Hematopoietic multipotent progenitor cell treated with erythropoietin and hydrocortisone succinate and interleukin-3 and kit ligand, for 6 days (in vitro differentiated cells): ENCODE results near the gene MLC1.

ENCODE experiments used
- DNase-seq: peaks from one replicate; pipeline ENCODE4 v3.0.0-alpha.2; 2015

MLC1 gene

DNA sequence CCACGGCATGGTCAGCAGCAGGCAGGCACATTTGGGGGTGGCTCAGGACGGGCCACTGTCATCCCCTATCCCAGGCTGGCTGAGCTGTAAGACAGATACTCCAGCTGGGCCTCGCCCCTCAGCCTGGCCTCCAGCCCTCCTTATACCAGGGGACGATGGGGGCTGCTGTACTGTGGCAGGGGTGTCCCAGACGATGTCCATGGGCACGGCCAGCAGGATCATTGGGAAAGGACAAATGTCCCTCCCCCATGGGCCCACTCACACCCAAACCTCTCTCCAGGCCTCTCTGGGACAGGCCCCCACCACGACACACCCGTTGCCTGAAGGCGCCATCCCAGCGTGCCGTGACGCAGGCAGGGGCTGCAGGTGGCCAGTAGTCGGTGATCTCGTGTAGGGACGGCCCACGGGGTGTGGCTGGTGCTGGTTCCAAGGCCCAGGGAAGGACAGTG lies 71.1 kb downstream of the MLC1 start:
- no peak for DNase-seq

DNA sequence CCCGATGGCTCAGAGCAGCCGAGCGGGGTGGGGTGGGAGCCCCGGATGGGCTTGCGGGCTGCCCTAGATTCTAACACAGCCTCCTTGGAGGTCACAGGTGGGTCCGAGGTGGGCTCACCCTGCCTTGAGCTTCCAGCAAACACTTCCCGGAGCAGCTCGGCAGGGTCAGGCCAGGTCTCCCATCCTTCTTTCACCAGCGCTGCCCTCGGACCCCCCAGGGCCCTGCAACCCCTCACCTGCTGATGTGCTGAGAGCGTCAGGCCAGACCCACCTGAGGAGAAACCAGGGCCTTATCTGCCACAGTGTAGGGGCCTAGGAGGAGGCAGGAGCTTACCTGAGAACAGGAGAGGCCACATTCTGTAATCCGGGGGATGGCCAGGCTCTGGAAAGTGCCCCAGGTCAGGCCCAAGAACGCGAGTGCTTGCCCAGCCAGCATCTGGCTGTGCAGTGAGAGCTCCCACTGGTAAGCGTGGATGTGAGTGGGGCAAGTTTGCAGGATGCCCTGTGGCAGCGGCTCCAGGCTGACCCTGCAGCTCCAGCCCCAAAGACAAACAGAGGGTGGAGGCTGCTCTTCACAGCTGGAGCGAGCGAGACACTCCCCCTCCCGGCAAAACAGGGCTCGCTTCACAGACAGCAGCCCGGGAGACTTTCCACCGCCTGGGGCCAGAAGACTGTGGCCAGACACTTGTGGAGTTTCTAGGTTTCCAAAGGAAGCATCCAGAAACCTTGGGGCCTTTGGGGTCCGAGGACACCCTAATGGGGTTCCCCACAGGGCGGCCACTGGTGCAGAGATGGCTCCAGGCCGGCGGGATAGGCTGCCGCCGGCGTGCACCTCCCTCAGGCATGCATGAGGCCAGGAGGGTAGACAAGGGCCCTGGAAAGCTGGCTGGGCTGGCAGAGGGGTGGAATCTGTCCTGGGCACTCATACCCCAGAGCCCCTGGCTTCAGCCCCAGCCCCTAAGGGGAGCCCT lies 72.7 kb downstream of the MLC1 start, which contains the start of gene IL17REL:
Gene IL17REL, minus strand, starts transcription at position 555 of the 971 bp plus-strand sequence. Its CDS starts 119 bp downstream, at position 436.
- DNase-seq = no peak

DNA sequence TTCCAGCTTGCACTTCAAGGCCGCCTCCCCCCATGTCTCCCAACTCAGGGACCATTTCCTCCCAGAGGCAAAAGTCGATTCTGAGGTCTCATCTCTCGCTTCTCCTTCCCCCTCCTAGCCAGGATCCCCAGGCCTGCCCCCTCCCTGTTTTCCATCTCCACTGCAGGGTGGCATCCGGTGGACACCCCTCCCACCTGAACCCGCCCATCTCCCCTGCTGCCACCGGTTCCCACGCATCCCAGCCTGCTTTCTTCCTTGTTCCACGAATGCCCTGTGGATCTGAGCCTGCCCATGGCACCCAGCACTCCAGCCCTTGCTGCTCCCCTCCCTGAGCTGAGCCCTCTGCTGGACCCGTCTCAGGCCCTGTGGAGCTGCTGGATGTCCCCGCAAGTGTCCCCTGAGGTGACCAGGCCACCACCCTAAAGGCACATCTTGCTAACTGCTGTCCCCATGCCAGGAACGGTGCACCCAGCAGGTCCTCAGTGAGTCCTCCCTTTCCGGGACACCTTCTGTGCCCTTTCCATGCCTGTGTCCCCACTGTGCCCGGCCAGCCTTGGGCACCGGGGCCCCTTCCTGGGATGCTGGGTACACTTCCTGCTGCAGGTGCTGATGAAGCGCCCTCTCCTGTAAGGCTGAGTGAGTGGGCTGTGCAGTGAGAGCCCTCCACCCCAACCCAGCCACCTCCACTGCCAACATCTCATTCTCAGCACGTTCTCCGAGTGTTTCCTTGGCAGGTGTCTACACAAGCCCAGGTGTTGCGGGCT lies 73.6 kb downstream of the MLC1 start:
- DNase-seq = no peak

GRCh38 chr22:50010676-50011446 lies 74.4 kb downstream of the MLC1 start:
- no peak for DNase-seq

DNA sequence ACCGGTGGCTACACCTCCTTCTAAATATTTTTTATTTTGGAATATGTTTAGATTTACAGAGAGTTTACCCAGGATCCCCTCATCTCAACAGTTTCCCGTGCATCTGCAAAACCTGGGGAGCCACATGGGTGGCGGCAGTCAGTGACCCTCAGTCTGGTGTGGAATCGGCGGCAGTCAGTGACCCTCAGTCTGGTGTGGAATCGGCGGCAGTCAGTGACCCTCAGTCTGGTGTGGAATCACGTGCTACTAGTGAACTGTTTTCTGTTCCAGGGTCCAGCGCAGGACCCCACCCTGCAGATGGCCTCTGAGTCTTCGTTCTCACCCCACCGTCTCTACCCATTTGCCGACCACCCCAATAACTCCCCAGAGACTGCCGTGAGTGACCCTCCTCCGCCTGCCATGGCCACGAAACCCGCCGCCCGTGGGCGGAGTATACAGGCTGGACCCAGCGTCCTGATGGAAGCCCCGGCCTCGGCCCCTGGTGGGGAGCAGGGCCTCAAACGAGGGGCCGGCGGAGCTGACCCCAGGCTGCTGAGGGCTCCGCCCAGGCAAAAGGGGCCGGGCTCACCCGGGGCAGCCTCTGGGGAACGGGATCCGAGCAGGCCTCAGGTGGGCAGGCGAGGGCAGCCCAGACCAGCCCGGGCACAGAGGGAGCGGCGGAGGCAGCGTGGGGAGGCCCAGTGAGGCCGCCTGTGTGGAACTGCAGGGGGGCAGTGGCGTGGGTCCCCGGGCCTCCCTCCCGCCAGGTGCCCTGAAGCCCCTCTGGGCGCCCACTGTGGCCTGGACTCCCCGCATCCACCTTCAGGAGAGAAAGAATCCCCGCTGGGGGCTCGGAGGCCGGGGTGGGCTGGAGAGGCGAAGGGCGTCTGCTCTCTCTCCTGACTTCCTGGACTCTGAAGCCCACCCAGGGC lies 75.2 kb downstream of the MLC1 start:
- DNase-seq = no peak
